ENCODE measurements around the gene HLA-DRB1.
"Not testable (repeated sequence)": the region's sequence is repeated elsewhere in the genome, so short reads cannot be mapped to it uniquely, and the experiment has no call there.

The HLA-DRB1 gene

DNA sequence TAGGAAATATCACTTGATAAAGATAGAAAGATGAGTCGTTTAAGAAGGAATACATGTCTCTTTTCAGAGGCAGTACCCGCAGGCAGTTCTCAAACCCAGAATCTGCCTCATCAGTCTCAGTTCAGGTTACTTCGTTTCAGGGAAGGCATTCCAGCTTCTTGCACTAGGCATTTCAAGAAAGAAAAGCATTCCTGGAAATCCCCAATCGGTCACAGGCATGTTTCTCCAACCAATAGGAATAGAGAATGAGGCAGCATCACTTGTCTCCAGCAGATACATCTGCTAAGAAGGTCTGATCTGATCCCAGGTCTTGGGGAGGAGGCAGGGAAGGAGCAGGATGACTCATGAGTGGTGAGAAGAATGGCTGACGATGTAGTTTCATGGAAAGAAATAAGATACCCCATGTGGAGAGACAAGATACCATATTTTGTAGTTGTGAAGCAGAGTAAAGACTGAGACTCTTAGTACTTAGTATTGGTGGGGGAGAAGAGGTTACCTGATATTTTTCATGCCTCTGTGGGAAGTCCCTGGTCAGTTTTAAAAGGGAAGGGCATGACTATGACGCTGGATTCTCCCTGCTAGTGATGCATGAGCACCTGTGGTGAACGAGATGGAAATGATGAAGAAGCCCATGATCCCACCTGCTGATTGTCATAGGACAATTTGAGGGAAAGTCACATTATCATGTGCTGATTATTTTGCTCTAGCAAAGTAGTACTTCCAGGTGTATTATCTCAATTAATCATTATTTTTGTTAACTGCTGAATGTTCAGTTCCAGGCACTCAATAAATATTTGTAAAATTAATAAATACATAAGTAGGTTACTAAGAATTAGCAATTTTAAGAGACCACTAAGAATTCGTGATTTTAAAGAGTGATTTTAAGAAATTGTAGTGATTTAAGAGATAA, 20.3 kb upstream of the HLA-DRB1 start:
- peak in 1 of 3 experiments; percentile 25 for DNase-seq (ENCODE audit: low read depth in 3 of 3)

DNA sequence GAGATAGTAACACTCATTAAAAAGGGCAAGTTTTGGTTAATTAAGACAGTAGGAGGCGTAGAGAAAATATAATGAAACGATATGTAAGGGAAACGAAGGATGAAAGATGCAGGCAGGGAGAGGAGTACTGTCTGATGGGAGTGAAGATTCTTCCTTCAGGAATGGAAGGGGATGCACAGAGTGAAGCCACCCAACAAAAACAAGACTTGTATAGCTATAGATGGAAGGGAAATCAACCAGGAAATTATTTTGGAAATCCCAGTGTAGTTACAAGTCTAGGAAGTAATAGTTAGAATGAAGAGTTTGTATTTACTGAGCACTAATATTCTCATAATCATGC, 19.7 kb upstream of the HLA-DRB1 start:
- DNase-seq (ENCODE audit: low read depth in 3 of 3), result no peak

DNA sequence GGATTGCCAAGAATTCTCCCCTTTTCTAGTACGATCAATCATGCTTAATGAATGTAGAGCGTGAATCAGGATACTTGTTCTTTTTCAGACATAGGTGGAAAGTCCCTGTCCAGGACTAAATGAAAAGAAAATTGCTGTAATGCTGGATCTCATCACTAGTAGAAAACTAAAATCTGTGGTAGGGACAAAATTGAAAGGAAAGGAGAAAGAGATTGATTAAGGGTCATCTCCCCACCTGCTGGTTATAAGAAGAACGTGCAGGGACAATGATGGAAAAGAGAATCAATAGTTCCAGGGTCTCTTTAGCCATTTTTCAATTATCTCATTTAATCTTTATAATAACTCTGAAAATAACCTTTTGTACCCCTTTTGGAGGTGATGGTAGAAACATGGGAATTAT, 18.7 kb upstream of the HLA-DRB1 start:
- no peak for DNase-seq (ENCODE audit: low read depth in 3 of 3)

DNA sequence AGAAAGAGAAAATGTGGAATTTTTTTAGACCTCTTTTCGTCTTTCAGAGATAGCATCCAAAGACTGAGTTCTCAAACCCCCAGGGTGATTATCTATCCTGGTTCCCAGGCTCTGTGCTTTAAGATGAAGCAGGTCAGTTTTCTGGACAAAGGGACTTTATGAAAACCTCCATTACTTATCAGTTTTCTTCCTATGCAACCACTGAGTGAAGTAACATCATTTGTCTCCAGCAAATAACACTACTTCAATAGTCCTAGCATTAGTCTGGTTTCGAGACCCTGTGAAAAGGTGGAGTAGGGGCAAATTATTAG, 18.3 kb upstream of the HLA-DRB1 start:
- DNase-seq (ENCODE audit: low read depth in 3 of 3), result no peak

DNA sequence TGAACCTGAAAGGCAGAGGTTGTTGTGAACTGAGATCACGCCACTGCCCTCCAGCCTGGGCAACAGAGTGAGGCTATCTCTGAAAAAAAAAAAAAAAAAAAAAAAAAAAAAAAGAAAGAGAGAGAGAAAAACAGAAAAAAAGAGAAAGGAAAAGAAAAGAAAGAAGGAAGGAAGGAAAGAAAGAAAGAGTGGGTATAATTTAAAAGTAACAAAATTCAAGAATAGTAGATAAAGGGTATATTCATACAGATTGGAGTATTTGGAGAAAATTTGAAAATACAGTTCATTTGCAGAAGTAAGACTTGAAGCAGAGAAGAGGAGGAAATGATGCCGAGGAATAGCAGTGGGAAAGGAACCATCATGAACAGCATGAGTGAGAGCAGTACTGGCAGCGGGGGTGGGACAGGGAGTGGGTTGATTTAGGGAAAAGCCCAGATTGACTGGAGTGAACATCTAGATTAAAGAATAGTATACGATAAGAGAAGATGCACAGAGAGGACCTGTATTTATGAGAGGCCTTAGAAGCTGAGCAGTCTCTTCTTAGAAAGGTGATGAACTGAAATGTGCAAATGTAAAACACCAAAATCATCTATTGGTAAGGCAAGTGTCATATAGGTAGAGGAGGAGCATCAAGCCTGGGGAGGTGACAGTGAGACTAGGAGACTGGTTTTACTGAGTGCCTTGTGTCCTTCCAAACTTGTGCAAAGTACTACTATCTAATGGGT, 17.8 kb upstream of the HLA-DRB1 start:
- no peak for DNase-seq (ENCODE audit: low read depth in 3 of 3)

DNA sequence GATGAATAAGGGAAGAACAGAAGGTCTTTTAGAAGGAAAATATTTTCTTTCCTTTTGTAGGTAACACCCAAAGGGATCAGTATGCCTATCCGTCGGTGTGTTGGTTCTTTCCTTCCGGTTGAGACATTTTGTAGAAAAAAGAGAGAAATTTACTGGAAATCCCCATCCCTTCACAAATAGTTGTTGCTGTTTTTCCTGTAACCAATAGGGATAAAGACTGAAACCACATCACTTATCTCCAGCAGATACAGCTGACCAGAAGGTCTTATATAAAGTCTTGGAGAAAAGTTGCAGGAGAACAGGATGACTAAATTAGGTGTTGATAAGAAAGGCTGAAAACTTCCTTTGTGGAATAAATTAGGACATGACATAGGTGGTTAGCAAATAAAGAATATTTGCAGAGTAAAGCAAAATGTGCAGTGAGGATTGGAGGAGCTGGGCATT, 14.8 kb upstream of the HLA-DRB1 start:
- DNase-seq (ENCODE audit: low read depth in 3 of 3), result no peak

DNA sequence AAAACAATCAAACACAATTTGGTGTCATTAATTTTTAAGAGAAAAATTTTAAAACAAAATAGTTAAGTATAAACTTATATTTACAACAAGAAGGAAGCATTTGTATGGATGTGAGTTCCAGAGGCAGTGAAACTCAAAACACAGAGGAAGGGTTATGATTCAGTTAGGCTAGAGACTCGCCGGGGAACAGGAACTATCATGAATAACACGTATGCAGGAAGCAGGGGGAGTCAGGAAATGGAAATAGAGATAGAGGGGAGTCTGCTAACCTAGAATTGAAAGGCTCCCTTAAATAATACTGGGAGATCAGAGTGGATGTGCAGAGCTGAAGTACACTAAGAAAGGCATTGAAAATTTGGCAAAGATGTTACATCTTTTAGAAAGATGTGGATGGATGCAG, 14.2 kb upstream of the HLA-DRB1 start:
- DNase-seq (ENCODE audit: low read depth in 3 of 3), result no peak

DNA sequence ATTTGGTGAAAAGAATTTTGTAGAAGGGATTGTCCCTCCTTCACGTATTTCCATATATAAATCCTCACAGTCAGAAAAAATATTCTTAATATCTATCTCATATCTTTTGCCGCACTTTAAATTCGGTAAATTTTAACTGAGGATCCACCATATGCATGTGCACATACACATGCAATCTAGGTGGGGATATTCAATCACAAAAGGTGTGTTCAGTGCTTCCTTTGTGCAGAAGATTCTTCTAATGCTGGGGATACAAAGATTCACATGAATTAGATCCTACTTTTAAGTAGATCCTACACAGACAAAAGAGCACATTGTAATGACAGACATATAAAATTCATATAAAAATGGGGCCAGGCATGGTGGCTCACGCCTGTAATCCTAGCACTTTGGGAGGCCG, 13.6 kb upstream of the HLA-DRB1 start:
- DNase-seq (ENCODE audit: low read depth in 3 of 3), result no peak

DNA sequence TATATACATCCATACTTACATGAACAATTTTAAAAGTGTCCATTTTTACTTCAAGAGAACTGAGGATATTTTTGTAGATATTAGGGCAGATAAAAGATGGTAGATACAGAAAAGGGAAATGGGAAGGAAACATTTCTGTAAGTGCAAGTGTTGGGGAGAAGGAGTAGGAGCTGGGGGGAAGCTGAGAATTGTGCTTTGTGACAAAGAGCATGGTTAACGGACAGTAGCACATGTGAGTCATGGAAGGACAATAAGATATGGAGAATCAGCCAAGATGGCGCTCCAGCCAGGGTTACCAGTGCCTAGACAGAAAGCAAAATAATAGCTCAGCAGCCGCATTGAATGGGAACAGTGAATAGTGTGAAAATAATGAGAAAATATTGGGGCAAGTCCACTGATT, 12.7 kb upstream of the HLA-DRB1 start:
- no peak for DNase-seq (ENCODE audit: low read depth in 3 of 3)

DNA sequence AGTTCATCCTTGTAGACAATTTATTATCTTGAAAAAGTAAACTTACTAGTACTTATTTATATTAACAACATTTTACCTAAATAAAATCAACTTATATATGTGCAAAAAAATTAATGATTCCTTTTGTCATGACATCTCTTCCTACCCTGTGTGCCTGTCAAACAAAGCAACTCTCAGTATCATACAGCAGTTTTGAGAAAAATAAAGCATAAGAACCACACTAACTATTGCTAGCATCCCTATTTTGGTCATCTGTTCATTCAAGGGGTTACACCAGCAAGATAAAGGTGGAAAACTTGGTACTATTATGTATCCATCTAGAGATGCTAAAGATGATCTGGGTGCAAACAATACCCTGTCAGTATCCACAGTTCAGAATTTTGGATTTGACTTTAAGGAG, 7.4 kb upstream of the HLA-DRB1 start:
- no peak for DNase-seq (ENCODE audit: low read depth in 3 of 3)

DNA sequence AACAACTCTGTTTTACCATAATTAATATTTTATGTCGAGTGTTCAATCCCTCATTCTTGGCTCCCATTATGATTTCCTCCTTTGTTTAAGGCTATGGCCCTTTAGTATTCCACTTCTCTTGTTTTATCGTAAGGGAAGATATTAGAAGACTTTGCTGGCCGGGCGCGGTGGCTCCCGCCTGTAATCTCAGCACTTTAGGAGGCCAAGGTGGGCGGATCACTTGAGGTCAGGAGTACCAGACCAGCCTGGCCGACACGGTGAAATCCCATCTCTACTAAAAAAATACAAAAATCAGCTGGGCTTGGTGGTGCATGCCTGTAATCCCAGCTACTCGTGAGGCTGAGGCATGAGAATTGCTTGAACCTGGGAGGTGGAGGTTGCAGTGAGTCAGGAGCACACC, 1.1 kb upstream of the HLA-DRB1 start:
- not testable (repeated sequence) for DNase-seq (ENCODE audit: low read depth in 3 of 3)

DNA sequence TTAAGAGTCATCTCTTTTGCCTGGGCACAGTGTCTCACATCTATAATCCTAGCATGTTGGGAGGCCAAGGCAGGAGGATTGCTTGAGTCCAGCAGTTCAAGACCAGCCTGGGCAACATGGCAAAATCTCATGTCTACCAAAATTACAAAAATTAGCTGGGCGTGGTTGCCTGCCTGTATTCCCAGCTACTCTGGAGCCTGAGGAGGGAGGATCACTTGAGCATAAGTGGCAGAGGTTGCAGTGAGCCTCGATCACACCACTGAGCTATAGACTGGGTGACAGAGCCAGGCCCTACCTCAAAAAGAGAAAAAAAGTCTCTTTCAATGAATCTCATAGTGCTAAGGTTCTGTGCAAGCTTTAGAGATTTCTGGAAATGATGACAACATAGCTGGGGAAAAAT, 1.5 kb downstream of the HLA-DRB1 start:
- no peak for DNase-seq (ENCODE audit: low read depth in 3 of 3)

DNA sequence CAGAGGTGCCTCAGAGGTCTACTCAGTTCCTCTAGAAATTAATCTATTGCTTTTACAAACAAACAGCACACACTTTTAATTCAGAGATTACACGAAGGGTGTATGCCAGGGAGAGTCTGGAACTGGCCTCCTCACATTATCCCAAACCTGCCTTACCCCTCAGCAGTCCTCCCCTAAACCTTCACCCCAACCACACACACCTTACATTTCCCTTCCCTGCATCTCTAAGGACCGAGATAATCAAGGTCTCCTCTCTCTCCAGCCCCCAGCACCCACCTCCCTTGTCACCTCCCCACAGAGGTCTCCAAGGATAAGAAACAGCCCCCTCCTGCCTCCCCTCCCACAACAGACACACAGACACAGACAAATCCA, 6.1 kb downstream of the HLA-DRB1 start:
- DNase-seq (ENCODE audit: low read depth in 3 of 3), result no peak

DNA sequence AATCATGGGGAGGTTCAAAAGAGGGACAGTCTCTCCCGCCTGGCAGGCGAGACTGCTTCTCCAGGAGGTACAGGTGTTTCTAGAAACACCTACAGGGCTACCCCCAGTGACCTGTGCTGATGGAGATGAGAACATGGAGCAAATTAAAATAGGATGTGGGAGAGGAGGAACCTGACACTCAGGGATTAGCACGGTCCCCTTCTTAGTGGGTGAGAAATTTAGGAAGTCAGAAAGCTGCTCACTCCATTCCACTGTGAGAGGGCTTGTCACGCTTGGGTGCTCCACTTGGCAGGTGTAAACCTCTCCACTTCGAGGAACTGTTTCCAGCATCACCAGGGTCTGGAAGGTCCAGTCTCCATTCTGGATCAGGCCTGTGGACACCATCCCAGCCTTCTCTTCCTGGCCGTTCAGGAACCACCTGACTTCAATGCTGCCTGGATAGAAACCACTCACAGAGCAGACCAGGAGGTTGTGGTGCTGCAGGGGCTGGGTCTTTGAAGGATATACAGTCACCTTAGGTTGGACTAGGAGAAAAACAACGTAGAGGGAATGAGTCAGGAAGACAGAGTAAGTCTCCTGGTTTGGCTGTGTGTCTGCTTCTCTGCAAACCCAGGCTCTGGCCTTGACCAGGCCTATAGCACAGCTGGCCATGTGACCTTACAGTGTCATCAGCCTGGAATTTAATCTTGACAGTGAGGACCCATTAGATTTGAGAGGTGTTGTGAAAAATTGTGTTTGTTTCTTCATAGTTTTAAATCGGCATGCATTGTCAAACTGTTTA, 8.1 kb downstream of the HLA-DRB1 start:
- no peak for DNase-seq (ENCODE audit: low read depth in 3 of 3)

DNA sequence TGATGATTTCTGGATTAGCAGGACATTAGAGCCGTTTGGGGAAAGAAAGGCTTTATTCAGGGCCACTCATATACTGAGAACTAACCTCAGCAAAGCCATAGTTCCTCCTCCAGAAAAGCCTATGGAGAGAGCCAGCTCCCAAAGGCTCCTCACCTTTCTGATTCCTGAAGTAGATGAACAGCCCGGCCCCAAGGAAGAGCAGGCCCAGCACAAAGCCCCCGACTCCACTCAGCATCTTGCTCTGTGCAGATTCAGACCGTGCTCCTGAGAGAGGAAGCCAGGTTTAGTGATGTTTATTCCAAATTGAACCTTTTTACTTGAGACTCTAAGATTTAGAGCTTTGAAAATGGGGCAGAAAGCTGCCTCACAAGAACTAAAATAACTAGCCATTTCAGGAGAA, 9.1 kb downstream of the HLA-DRB1 start:
- no peak for DNase-seq (ENCODE audit: low read depth in 3 of 3)

DNA sequence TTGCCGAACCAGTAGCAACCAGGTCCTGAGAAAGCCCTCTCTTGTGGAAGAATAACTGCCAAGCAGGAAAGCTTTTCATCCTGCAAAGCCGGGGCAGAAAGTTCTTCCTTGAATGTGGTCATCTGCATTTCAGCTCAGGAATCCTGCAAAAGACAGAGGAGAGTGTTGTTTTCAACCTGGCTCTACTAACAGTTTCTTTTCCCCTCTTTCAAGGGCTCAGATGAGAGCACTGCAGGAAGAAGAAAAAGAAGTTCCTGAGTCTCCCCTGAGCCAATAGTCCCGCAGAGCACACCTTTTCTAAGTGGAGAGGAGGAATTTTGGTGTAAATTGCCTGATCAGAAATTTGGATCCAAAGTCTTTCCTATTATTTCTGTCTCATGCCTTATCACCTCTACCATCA, 10.7 kb downstream of the HLA-DRB1 start:
- DNase-seq (ENCODE audit: low read depth in 3 of 3), result no peak

DNA sequence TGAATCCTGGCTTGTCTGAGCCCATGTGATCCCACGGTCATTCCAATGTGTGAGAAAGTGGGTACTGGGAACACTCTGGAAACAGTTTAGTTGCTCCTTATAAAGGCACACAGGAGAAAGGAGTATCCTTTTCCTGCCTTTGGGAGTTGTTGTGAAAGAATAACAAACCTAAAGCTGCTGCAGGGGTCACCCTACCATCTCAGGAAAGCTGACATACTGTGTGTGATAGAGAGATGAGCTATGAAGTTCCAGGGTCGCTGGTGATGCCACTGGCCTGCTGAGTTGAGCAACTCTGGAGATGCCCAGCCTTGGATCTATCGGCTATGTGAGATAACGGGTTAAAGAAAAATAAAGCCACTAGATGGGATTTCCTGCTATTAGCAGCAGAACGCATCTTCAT, 12.2 kb downstream of the HLA-DRB1 start:
- DNase-seq (ENCODE audit: low read depth in 3 of 3), result not testable (repeated sequence)

DNA sequence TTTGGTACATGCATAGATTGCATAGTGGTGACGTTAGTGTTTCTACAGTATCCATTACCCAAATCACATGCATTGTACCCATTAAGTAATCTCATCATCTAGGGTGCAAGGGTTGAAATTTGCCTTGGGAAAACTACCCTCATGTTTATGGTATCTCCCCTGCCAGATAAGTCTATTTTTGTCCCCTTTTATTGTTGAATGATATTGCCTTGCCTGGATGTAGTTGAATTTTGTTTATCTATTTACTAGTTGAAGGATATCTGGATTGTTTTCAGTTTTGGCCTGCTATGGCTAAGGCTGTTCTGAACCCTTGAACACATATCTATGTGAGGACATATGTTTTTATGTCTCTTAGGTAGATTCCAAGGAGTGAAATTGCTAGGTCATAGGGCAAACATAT, 13.4 kb downstream of the HLA-DRB1 start:
- DNase-seq (ENCODE audit: low read depth in 3 of 3), result no peak

DNA sequence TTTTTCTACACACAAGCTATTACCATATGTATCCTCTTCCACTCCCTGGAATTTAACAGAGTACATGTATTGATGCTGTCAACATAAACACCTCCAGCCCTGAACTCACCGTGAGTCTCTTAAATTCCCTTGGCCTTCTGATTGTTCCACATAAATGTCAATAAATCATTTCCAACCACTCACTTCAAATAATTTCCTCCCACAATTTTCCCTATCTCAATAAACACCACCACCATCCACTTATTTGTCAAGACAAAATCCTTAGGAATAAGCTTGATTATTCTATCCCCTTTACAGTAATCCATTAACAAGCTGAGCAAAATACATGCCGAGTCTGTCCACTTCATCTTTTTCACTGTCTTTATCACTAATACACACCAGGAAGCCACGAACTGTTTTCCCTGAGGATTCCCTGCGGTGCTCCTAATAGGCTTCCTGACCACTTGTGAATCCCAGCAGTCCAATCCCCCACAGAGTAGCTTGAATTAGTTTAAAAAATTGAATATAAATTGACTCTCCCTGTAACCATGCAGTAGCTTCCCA, 19.2 kb downstream of the HLA-DRB1 start:
- DNase-seq (ENCODE audit: low read depth in 3 of 3), result no peak

DNA sequence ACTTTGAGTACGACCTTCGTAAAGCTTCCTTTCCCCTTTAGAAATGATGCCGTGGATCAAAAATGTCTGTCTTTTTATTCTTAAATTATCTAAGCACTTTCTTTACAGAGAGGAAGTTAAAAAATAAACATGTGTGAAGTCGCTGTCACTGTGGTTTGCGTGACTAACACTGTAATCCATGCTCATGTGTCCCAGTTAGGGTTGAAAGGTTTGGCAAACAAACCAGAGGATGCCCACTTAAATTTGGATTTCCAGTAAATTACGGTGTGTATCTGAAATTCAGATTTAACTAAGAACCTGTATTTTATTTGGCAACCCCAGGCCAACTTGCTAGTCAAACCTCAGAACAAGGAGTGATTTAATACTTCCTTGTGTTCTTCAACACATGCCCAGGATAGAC, 21.1 kb downstream of the HLA-DRB1 start:
- DNase-seq (ENCODE audit: low read depth in 3 of 3), result no peak

DNA sequence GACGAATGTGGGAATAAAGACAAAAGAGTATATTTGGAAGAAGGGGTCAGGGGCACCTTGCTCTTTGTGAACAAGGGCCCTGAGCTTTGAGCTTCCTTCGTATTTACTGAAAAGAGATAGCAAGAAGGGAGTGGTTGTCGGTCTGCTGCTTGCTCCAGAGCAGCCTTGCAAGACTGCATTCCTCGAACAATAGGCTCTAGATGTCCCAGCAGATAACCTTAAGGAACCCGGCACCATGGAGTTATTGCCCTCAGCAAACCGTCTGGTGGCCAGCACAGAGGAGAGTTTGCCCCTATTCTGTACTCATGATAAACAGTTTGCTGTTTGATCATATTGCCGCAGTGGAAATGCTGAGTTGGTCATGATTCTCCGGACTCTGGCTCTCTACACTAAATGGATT, 22.7 kb downstream of the HLA-DRB1 start:
- no peak for DNase-seq (ENCODE audit: low read depth in 3 of 3)

DNA sequence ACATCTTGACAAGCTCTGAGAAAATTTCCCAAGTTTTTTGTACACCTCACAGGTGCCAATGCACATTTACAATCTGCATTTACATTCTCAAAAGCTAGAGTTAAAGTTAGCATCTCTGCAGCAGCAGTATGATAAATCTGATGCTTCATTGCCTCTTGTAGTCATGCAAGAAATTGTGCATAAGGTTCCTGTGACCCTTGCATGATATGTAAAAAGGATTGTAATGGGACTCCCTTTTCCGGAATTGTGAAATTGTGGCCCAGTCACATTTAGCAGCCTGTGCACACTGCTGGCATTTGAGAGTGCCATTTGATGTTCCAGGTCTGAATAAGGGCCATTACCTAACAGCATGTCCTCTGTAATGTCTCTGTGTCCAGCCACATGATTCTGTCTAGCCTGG, 24.1 kb downstream of the HLA-DRB1 start:
- DNase-seq (ENCODE audit: low read depth in 3 of 3), result no peak

Measured in stimulated activated CD4-positive, alpha-beta T cell treated with anti-CD3 and anti-CD28 coated beads, TNF-alpha, amount 100 ng/mL, for 24 hours (primary cell).